C1 segment of cervical spinal cord (tissue), 14 donors: Measurements from ENCODE around the gene TANK.
"Not testable (repeated sequence)": the region's sequence is repeated elsewhere in the genome, so short reads cannot be mapped to it uniquely, and the experiment has no call there.

Source experiments
- DNase-seq, 14 donors: peaks; one replicate each; lab custom pipeline; 2025; lab: John Stamatoyannopoulos, UW

The TANK gene

DNA sequence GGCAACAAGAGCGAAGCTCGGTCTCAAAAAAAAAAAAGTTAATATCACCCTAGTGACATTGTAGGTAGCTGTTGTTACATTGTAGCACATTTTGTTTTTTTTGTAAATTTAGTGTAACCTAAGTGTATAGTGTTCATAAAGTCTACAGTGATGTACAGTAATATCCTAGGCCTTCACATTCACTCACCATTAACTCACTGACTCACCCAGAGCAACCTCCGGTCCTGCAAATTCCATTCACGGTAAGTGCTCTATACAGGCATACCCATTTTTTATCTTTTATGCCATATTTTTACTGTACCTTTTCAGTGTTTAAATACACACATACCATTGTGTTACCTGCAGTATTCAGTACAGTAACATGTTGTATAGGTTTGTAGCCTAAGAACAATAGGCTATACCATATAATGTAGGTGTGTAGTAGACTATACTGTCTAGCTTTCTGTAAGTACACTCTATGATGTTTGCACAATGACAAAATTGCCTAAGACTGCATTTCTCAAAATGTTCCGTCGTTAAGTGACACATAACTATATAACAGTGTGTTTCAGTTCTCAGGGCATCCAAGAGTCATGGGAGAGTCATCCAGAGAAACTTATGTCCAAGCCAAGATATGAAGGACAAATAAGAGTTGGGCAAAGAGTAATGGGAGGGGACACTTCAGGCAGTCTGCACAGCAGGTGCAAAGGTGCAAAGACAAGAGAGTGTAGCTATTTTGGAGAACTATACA lies 68.4 kb downstream of the TANK start:
- DNase-seq = no peak

DNA sequence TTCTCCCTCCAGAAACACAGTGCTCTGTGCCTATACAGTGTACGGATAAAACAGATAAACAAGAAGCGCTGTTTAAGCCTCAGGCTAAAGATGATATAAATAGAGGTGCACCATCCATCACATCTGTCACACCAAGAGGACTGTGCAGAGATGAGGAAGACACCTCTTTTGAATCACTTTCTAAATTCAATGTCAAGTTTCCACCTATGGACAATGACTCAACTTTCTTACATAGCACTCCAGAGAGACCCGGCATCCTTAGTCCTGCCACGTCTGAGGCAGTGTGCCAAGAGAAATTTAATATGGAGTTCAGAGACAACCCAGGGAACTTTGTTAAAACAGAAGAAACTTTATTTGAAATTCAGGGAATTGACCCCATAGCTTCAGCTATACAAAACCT lies 70.7 kb downstream of the TANK start:
- no peak for DNase-seq

DNA sequence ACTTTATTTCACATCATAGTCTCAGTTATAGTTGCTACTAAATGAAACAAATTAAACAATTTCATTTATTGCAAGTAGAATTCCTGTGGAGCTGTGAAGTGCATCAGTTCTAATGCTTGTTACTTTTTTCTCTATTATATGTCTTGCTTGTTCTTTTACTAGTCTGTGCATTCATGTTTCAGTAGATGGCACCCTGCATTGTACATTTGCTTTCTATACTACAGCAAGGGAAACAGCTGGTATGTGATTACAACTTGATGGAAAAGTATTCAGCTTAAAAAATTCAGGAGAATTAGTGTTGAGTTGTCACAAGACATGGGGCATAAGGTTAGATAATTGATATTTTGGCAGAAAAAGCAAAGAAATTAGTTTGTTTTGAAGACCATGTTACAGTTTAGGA lies 72.3 kb downstream of the TANK start:
- DNase-seq = no peak

DNA sequence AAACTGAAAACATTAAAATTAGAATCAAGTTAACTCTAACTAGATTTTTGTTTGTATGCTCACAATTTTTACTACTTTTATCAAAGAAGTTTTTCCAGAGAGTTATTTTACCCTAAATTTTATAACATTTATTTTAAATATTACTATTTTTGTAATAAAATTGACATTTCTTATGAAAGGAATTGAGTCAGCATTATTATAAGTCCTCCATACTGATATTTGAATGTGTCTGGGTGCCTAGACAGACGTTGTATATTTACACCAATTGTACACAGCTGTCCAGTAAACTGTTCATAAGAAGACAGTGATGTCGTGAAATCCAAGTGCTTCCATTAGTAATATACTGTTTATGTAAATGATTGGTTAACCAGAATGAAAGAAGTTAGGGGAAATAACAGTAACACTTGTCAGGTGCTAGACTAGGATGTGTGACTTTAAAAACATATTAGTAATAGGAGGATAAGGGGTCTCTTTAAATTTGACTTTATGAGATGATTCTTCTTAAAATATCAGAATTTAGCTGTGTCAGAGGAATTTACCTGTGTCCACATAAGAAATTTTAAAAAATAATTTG lies 73.7 kb downstream of the TANK start:
- no peak for DNase-seq

DNA sequence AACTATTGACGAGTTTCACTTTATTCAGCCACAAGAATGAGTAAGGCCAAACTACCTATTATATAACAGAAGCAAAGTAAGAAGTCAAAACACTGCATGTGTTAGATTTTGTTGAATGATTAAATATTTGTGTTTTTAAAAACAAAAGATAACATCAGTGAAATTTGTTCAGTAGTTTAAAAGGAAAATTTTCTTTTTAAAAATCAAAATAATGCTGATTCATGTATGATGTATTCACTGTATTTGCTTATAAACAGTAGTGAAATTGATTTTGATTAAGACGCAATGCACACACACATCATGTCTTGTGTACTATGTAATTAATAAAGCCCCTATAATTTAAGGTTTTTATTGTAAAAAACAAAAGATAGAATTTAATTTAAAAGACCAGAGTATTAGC lies 74.4 kb downstream of the TANK start:
- DNase-seq = no peak

DNA sequence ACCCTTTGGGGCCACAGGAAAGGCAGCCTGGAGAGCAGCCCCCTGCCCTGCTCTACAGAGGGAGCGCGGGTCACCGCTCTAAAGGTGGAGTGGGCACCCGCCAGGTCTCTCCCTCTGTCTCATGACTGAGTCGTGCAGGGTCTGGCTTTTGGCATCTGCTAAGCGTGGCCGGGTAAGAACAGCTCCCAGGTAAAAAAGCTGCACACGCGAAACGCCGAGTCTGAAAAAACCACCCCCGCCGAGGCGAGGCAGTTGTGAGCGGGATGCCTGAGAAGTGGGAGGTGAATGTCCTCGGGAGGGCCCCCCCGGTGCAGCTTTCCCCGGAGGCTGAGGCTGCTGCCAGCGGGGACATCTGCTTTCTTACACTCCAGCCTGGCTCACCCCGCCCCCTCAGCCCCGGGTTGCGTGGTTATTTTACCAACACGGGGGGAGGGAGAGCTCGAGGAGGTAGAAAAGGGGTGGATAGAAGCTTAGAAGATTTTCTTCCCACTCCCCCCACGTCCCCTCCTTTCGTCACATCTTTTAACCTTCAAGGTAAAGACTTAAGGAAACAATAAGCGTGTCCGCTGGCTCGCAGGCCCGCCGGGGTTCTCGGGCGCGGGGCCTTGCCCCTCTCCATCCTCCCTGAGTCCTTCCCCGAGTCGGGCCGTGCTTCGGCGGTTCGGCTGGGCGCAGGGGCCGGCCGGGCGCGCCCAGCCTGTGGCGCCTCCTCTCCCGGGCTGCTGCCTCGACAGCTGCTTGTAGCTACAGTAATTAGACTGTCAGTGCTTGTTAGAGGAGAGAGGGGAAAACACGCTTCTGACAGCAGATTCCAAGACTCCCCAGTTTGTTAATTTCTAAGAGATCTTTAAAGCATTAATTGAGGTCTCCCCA lies 77.4 kb downstream of the TANK start:
- DNase-seq = peak in 13 of 14 donors; percentile 18 to 79 (median 59)

DNA sequence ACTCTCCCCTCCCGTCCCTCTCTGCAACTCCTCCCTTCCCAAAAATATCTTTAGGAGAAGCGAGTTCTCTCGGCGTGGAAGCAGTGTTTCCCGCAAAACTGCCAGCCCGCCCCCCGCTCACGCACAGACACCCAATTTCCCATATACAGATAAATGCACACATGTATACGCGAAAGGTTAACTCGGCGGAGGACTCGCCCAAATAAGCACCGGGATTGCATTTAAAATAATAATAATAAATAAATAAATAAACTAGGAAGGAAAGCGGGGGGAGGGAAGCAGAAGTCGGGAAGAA lies 78.0 kb downstream of the TANK start:
- DNase-seq = peak in 3 of 14 donors; percentile 45 to 59 (median 52)

DNA sequence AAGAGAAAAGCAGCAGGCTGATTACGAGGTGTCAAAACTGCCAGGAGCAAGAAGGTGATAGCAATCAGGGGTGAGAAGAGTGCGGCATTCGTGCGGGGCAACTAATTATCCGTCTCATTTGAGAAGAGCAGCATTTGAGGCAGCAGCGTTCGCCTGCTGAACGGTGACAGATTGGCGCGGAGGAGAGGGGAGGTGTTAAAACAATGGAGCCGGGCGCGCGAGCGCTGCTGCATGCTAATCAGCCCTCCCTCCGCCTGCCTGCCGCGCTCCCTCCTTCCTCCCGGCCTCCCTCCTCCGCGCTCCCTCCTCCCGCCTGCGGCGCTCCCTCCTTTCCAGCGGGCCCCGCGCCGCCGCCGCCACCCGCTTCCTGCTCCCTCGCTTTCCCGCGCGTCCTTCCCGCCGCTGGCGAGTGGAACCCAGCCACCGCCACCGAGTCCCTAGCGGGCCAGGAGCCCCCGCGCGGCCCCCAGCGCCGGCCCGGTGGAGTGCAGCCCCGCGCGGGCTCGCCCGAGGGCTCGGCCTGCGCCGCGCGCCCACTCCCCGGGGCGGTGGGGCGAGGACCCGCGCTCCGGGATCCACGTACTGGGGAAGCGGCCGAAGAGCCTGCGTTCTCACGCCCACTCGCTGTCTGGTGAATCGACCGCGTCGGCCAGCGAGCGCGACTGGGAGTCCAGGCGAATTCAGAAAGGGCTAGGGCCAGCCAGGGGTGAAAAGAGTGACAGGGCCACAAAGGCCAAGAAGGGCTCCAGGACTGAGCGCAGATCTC lies 78.5 kb downstream of the TANK start:
- peak in 13 of 14 donors; percentile 16 to 76 (median 71) for DNase-seq

DNA sequence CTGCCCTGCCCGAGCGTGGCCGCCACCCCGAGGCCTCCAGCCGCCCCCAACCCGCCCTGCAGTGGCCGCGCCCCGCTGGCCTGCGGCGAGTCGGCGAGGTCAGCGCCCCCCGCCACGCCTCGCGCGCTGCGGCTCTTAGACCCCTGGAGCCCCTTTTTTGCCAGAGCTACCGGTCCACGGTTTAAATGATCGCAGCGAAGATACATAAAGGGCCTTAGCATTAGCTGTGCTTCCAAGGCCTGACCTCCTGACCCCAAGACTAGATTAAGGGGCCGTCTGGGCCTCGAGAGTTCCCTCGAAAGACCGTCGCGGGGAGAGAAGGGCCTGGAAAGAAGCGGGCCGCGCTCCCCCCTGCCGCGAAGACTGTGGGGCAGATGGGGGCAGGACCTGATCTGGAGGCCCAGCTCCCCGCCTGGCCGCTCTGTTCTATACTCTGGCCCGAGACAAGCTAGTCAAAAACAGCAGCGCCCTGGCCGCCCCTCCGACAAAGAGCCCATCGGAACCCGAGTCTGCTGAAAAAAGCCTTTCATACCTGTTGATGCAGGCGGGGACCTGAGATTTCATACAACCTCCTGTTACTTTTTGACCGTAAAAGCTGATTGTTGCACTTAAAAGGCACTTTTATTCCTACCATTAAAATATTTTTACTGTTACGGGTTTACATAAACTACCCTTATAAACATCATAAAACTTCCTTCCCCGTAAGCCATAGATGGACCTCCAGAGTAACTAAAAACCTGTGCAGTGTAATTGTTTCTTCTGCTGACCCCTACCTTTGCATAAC lies 79.3 kb downstream of the TANK start:
- DNase-seq = peak in 2 of 14 donors; percentile 18 to 44

DNA sequence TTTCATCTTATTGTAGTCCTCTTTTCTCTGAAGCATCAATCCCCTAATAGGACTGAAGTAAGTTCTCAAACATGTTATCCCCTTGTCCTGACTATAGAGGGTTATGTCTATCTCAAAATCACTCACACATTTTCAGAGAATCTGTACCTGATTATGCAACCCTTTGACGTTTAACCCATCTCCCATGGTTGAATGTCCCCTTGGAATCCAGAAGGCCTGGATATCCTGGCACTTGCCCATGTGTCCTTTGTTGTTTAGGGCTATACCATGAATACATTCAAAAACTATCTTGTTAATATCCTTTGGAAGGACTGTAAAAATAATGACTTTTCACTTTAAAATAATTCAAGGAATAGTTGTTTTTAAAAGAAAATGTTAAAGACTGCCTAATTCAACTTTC lies 81.7 kb downstream of the TANK start:
- no peak for DNase-seq

DNA sequence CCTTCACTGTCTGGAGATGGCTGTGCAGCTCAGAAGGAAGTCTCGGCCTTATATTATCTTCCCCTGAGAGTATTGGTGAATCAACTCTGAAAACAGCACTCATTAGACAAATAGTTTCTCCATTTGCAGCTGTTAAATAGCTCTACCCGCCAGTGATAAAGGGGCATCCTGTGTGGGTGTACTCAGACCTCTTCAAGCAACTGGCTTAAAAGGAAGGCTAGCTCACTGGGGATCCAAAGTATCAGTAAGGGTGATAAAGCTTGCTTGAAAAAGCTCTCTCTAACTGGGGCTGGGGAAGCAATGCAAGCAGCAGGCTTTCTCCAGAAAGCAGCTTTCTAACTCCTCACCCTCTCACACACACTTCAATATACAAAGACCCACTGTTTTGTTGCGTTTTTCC lies 83.1 kb downstream of the TANK start:
- no peak for DNase-seq

DNA sequence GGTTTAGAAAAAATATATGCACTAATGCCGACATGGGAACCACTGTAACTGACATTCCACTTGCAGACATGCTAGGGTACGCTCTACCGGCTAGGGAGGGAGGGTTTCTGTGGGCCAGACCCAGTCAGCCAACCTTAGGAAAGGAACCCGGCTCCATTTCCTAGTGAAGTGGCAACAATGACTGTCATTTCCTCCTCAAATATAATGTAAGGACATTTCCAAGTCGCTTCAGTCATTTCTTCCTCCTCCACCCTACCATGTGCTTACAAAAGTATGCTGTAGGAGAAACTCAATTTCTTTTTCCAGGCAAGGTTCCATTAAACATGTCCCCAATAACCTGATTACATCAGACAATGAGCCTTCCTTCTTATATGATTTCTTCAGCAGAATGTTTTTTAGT lies 83.7 kb downstream of the TANK start:
- DNase-seq = no peak

DNA sequence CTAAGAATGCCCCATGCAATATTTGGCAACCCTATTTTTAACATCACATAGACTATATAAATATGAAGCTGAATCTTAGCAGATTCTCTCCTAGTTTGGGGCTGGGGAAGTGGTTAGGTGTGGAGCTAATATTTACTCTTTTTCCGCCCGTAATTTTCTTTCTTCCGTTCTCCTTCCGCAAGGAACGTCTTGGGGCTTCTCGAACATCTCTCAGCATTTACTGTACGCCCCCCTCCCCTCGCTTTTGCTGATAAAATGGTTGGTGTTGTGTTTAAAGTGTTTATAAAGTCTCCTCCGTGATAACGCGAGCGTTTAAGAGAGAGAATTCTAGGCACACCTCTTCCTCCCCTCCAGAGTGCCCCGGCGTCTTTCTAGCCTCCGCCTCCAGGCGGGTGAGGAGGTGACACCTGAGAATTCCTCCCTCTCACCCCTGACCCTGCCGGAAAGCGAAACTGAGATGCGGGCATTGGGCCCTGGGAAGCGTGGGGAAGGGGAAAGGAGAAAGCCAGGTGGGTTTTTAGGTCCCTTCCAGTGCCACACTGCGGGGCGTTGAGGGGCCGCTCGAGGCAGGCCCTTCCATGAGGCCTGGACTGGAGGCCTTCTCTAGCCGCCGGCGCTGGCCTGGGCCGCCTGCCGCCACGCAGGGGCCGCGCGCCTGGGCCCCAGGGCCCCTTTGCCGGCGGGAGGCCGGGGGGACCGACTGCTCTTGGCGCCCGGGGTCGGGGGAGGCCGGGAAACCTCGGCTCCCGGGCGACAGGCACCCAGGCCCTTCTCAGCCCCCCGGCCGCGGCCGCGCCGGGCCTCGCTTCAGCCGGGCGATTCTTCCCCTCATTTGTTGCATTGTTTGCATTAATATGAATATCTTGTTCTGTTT lies 84.4 kb downstream of the TANK start:
- not testable (repeated sequence) for DNase-seq

DNA sequence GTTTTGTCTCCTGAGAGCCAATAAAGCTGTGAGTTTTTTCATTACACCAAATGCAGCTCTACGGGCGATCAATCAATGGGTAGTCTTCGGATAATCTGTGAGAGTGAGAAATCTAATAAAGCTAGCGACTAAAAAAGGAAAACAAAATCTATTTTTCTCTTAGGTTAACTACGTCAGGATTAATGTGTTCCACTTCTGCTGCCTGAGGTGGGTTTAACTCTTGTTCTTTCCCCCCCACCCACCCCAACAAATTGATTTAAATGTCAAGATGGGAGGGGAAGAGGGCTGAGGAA lies 85.0 kb downstream of the TANK start:
- no peak for DNase-seq

DNA sequence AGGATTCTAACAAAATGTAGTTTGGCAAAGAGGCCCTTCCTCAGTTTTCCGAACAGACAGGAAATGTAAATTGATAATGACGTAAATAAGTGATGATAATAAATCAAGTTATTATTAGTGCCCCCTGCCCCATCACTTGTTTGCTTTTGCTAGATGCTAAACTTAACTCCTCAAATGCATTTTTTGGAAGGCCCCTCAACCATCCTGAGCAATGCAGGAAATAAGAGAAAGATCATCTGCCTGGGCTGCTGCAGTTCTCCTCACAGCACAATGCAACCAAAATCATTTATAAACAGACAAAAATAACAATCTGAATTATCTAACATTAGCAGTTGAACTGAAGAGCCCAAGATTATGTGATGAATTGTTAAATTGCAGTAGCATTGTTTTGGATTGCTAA lies 85.4 kb downstream of the TANK start:
- DNase-seq = no peak

DNA sequence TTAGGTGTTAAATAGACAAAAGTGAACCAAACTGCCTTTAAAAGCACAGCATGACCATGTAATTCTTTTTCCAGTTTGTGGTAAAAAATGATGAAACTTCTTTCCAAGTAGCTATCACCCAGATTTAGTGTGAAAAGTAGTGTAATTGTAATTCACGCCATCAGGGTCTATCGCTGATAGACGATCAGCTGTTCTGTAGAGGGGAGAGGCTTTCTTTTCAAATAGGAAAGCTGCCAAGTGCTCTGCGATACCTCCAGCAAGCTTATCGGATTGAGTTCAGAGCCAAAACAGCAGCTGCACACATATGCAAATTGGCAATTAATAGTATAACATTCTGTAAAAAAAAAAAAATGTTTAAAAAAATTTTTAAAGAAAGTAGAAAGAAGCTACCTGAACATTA lies 86.1 kb downstream of the TANK start:
- no peak for DNase-seq

DNA sequence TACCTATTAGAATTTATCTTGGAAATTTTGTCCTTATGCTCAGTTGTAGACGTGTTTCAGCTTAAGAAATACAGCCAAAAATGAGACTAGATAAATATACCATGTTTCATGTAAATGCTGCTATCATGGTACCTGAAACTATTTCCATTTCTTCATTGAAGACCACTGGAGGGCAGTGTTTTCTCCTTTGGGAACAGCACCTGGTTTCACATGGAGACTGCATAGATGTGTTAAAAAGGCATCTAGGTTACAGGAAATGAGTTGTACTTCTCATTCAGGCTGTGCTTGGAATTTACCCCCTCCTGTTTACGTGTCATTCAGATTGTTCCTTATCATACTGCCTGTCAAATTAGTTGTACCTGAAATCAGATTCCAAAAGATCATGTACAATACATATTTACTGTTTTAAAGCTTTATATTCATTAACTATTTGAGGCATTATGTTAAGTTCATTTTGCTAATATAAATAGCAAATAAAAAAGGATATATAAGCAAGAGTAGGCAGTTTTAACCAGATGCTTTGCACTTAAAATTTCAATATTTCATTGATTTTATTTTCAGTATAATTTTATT lies 90.7 kb downstream of the TANK start:
- no peak for DNase-seq

DNA sequence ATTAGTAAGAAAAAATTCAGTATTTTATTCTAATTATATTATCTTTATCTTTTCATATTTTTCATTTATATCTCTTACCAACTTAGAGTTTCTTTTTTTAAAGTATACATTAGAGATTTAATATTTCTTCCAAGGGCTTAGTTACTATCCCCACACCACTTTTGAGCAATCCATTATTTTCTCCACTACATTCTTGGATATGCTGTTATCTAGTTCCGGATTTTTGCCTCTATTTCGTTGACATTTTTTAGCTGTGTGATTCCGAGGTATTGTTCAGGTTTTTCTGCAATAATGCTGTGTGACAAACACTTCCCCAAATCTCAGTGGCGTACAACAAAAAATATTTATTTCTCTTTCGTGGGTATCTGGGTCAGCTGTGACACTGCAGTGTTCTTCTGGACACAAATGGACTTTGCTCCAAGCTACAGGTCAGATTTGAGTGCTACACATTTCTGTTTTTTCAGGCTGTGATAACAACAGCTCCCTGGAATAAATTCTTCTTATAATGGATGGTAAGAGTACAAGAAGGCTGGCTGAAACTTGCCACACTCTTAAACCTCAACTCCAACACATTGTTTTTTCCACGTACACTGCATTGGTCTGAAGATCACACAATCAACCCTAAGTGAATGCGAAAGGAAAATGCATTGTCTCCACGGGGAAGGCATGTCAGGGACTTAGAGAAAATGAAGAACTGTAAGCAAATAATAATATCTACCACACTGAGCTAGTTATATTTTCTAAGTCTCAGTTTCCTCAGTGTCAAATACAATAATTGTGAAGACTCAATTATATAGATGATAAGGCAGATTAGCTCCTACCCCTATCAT lies 97.1 kb downstream of the TANK start:
- no peak for DNase-seq

DNA sequence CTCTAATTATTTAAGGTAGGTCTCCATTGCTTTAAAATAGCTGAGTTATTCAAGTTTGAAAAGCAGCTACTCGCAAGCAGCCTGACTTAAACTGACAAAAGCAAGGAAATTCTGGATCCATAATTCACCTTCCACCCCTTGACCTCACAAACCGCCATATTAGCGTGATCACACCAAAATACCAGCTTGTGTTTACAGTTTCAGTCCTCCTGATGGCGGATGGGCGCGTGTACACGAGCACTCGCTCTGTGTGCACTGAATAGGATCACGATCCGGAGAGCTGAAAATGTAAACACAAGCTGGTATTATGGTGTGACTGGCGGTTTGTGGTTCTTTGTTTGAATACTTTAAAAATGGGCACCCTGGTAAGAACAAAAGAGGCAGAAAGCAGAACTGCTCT lies 105.6 kb downstream of the TANK start:
- no peak for DNase-seq
